ENCODE measurements around the gene UBC. TPM values are rescaled to one million over a fixed set of nuclear protein-coding genes. Genes with fewer than 3 reads are reported as not detected.

The UBC gene
- total and polyA plus RNA-seq, 9 of the 15 experiments (the other 6 are each of a cell fraction or from before 2014, with no cell fraction given) = 533 to 1,153 (median 813) TPM

GRCh38 chr12:124916374-124917134, 2.1 kb upstream of the UBC start (continued):
- TF ChIP-seq KLF13 (tag; IDR thresholded peaks at IDR 0.05; ENCODE audit: borderline replicate concordance, low read depth) (no peak), PRDM10 (IDR thresholded peaks at IDR 0.05; ENCODE audit: partially characterized antibody) (no peak), MITF (IDR thresholded peaks at IDR 0.05) (peak; percentile 78), HCFC1 (IDR thresholded peaks at IDR 0.05; ENCODE audit: low read depth, low read length) (no peak), USF2 (CRISPR knock-in tag; IDR thresholded peaks at IDR 0.05) (no peak), ZNF224 (CRISPR knock-in tag; IDR thresholded peaks at IDR 0.05) (no peak), NFIX (CRISPR knock-in tag; IDR thresholded peaks at IDR 0.05; ENCODE audit: low read depth) (no peak)

All from K562 (cell line).